NOMO-1 treated with DMSO at 0.1 percent for 48 hours (cell line): ENCODE data around the gene IGFALS.

ENCODE experiments used
- DNase-seq: peaks from one replicate; lab custom pipeline; 2025; ENCODE audit not compliant: unreplicated experiment; lab: John Stamatoyannopoulos, UW

Gene IGFALS

DNA sequence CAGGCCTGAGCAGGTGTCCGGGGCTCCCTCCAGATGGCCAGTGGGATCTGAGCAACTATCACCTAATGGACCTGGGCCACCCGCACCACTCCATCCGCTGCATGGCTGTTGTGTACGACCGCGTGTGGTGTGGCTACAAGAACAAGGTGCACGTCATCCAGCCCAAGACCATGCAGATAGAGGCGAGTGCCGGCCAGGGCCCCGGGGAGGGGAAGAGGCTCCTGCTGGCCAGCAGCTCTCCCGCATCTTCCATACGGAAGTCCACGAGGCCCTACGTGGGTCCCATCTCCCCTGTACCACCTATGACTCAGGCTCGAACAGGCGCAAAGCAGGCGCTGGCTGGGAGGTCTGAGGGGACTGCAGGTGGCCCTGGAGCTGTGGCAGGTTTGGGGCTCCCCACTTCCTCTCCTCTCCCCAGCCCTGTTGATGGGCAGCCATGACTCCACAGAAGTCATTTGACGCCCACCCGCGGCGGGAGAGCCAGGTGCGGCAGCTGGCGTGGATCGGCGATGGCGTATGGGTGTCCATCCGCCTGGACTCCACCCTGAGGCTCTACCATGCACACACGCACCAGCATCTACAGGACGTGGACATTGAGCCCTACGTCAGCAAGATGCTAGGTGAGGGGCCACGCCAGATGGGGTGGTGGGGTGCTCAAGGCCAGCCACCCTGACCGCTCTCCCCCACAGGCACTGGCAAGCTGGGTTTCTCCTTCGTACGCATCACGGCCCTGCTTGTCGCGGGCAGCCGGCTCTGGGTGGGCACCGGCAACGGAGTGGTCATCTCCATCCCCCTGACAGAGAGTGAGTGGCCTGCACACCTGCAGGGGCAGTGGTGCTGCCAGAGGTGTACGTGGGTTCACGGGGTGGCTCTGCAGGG lies 26.1 kb downstream of the IGFALS start:
- DNase-seq, result no peak

DNA sequence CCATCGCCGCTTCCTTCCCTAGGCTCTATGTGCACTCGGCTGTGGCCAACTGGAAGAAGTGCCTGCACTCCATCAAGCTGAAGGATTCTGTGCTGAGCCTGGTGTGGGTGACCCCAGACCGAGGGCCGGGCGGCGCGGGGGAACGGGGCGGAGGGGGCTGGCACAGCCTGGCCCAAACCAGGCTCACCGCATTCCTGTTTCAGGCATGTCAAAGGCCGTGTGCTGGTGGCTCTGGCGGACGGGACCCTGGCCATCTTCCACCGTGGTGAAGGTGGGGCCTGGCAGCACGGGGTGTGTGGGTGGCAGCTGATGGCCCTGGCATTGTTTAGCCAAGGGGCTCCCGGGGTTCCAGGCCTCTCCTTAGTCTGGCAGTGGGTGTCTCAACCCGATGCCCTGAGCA lies 26.8 kb downstream of the IGFALS start:
- no peak for DNase-seq

DNA sequence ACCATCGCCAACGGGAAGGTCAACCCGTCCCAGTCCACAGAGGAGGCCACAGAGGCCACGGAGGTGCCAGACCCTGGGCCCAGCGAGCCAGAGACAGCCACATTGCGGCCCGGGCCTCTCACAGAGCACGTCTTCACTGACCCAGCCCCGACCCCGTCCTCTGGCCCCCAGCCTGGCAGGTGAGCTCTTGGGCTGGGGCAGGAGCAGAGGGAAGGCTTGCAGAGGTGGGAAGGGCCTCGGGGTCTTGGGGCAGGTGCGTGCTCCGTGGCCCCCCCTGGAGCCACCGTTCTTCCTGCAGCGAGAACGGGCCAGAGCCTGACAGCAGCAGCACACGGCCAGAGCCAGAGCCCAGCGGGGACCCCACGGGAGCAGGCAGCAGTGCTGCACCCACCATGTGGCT lies 27.3 kb downstream of the IGFALS start:
- no peak for DNase-seq

DNA sequence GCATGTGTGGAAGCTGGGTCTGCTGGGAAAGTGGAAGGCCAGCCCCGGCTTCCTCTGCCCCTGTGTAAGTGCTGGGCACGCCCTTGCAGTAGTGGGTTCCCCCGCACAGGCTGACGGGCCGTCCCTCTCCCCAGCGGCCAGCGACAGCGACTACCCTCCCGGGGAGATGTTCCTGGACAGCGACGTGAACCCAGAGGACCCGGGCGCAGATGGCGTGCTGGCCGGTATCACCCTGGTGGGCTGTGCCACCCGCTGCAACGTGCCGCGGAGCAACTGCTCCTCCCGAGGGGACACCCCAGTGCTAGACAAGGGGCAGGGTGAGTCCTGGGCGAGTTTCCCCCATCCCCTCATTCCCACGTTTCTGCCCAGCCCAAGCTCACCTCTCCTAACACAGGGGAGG lies 27.7 kb downstream of the IGFALS start:
- no peak for DNase-seq

DNA sequence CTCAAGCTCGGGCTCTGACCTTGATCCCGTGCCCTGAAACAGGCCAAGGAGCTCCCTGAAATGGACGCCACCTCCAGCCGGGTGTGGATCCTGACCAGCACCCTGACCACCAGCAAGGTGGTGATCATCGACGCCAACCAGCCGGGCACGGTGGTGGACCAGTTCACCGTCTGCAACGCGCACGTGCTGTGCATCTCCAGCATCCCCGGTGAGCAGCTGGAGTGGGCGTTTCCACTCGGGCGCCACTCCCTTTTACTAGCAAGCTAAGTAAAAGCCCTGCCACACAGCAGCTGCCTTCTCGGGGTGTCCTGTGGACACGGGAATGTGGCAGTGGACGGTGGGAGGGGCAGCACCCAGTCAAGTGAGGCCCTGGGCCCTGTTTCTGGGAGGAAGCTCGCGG lies 28.5 kb downstream of the IGFALS start:
- DNase-seq, result no peak

DNA sequence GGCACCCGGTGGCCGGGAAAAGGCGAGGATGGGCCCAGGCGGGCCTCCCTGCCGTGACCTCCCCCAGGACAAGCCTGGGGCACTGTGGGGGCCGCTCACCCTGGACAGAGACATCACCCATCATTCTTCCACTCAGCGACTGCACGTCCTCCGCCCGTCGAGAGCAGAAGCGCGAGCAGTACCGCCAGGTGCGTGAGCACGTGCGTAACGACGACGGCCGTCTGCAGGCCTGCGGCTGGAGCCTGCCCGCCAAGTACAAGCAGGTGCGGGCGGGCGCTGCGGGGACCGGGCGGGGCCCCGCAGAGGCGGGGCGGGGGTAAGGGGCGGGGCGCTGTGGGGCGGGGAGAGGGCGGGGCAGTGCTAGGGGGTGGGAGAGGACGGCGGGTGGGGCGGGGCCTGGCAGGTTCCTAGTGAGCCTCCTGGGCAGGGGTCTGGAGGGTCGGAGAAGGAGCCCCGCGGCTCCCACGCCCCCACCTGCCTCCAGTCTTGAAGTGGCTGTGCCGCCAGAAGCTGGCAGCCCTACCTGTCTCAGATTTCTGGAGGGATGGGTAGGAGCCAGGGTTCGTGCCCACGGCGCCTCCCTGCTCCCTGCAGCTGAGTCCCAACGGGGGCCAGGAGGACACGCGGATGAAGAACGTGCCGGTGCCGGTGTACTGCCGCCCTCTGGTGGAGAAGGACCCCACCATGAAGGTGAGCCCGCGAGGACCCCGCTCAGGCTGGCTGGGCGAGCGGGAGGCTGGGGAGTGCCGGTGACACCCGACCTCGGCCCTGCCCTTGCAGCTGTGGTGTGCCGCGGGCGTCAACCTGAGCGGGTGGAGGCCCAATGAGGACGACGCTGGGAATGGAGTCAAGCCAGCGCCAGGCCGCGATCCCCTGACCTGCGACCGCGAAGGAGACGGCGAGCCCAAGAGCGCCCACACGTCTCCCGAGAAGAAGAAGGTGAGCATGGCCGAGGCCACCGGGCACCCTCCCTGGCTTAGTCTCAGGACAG lies 29.7 kb downstream of the IGFALS start:
- DNase-seq, result no peak

DNA sequence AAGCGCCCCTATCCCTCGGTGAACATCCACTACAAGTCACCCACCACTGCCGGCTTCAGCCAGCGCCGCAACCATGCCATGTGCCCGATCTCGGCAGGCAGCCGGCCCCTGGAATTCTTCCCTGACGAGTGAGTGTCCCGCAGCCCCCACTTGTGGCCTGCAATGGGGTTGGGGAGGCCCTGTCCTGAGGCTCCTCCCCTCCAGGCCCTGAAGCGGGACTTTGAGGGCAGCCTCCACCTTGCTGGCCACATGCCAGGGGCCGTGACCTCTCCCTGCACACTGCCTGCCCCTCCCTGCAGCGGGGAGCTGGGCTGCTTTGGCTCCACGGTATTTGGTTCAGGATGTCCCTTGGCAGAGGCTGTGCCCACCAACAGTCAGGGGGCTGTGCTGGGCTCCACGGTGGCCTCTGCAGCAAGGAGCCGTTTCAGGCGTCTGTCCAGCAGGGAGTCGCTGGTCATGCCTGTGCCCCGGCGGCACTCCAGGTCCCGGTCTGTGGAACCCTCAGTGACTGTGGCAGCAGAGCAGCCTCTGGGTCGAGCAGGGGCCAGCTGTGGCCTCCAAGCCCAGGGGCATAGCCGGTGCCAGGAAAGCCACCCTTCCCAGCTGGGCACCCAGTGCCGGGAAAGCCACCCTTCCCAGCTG lies 30.5 kb downstream of the IGFALS start:
- DNase-seq, result no peak

DNA sequence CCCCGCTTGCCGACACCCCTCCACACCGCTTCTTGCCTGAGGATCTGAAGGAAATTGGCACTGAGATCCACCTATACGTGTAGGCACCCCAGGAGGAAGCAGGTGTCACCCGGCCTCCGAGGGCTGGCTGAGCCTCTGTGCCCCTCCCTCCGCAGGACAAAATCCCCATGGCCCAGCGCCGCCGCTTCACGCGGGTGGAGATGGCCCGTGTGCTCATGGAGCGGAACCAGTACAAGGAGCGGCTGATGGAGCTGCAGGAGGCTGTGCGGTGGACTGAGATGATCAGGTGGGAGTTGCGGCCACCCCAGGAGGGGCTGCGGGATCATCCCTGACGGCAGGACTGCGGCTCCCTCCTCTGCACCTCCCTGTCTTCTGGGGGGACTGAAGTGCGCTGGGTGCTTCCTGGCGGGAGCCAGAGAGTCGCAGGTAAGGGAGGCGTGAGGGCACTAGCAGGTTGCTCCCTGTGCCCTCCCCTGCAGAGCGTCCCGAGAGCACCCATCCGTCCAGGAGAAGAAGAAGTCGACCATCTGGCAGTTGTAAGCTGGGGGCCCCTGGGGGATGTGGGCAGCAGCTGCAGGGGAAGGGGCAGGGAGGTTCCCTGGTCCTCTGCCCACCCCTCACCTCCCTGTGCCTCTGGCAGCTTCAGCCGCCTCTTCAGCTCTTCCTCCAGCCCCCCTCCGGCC lies 31.2 kb downstream of the IGFALS start:
- DNase-seq, result no peak

DNA sequence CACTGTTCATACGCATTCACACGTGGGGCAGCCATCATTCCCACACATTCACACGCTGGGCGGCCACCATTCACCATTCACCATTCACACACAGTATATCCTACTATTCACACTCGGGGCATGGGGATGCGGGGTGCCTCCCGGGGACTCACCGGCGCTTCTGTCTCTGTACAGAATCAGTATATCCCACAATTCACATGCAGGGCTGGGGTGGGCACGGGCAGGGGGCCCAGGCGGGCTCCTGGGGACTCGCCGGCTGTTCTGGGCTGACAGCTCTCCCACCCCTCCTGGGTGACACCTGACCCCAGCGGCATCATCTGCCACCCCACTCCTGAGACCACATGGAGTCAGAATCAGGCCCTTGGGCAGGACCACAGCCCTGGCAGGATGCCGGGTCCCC lies 31.8 kb downstream of the IGFALS start:
- DNase-seq, result no peak

DNA sequence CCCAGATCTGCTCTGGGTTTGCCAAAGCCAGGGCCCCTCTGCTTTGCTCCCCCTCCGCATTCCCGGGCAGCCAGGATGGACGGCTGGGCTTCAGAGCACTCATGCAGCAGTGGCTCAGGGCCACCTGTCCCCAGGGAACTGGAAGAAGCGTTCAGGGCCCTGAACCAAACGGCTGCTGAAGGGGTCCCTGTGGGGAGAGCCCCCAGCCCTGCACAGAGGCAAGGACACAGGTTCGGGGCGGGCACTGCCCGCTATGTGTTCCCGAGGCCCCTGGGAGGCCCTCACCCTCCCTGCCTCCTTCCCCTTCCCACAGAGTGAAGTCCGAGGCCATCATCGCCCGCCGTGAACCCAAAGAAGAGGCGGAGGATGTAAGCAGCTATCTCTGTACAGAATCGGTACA lies 32.6 kb downstream of the IGFALS start:
- DNase-seq, result no peak

DNA sequence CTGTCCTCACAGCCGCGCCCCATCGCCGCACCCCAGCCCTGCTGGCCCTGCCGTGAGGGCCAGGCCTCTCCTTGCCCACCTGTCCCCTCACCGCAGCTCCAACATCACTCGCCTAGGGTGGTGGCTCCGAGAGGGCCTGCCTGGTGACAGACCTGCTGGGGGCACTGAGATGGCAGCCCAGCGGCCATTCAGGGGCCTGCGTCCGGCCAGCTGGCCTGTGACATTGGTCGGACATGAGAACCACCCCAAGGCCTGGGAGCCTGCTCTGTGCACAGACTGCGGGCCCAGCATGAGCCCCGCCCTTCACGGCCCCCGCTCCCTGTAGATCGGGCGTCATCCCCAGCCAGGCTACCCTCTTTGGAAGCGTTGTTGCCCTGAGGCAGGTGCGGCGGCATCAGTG lies 34.0 kb downstream of the IGFALS start:
- no peak for DNase-seq

DNA sequence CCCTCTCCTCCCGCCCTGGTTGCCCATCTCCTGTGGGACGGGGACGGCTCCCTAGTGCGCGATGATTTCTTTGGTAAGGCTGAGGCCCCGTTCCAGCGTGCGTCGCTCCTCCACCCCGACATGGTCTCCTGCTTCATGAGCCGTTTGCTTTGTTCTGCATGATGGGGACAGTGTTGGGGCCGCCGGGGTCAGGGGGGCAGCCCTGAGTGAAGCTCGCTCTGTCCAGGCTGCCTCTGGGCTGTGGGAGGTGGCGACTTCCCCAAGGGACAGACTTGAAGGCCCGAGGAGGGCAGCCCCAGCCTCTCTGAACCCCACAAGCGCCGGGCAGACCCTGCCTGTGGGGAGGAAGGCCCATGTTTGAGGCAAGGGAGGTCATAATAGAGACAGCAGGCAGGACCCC lies 34.6 kb downstream of the IGFALS start:
- no peak for DNase-seq

DNA sequence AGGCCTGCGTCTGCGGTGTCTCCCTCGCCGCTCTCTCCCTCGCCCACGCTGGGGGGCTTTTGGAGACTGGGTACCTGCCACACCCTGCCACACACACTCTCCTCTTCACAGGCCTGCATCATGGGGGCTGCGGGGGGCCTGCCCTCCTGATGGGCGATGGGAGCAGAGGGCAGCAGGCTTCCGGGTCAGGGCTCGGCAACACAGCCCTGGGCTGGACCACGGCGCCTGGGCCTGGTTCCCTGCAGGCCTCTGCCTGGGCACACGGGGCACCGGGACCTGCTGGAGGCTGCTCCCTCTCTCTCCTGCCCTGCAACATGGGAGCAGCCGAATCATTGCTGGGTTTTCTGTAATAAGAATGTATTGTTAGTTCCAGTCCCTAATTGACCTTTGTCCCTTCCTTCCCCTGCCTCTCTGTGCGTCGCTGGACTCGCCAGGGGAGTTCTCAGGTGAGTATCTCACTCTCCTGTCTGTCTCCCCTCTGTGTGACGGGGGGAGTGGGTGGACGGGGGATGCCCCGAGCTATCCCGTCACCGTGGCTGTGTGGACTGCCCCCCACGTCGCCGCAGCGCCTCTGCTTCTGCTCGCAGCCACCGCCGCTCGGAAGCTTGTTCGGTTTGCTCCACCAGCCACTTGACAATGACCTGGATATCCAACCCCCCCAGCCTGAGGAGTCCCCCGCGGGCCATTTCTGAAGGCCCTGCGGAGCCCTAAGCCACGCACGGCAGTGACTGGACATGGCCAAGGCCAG lies 35.6 kb downstream of the IGFALS start:
- no peak for DNase-seq

DNA sequence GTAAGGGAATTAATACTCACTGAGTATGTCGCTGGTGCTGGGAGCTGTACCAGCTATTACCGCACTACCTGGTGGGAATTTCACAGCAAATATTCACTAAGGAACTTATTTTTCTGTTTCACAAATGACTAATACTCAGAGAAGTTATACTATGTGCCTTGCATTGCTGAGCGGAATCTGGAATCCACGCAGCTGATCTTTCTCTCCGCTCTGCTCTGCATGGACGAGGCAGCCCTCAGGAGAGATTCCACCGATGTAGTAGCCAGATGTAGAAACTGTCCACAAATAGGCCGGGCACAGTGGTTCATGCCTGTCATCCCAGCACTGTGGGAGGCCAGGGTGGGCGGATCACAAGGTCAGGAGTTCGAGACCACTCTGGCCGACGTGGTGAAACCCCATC lies 39.3 kb downstream of the IGFALS start:
- no peak for DNase-seq

DNA sequence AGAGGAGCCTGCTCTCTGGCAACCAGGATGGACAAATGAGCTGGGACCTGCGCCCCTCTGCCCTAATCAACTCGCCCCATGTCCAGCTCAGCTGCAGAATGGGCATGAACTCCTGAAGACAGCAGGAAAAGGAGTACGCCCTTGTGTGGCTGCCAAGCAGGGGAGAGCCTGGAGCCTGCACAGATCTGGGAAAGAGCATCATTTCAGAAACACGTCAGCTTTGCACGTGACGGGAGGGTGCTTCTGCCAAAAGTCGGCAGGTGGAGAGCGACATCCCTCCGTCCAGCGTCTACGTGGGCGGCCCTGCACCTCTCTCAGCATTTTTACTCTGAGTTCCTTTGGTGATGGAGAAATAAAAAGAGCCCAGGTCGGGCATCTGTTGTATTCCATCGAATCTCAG lies 40.7 kb downstream of the IGFALS start:
- DNase-seq, result no peak

DNA sequence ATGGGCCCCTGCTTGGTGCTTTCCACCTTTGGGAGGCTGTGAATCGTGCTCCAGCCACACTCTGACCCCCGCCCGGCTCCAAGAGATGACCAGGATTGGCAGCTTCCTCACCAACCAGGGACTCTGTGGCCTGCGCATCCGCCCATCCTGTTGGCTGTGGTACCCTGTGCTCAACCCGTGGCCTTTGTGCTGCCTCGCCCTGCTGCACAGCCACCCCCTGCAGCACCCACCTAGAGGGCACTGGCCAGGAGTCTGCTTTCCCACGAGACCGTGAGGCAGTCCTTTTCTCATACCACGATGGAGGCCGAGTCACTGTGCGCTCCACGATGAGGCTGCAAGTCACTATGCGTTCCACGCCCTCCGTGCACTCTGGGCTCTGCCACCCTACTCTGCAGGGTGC lies 41.6 kb downstream of the IGFALS start:
- DNase-seq, result no peak

DNA sequence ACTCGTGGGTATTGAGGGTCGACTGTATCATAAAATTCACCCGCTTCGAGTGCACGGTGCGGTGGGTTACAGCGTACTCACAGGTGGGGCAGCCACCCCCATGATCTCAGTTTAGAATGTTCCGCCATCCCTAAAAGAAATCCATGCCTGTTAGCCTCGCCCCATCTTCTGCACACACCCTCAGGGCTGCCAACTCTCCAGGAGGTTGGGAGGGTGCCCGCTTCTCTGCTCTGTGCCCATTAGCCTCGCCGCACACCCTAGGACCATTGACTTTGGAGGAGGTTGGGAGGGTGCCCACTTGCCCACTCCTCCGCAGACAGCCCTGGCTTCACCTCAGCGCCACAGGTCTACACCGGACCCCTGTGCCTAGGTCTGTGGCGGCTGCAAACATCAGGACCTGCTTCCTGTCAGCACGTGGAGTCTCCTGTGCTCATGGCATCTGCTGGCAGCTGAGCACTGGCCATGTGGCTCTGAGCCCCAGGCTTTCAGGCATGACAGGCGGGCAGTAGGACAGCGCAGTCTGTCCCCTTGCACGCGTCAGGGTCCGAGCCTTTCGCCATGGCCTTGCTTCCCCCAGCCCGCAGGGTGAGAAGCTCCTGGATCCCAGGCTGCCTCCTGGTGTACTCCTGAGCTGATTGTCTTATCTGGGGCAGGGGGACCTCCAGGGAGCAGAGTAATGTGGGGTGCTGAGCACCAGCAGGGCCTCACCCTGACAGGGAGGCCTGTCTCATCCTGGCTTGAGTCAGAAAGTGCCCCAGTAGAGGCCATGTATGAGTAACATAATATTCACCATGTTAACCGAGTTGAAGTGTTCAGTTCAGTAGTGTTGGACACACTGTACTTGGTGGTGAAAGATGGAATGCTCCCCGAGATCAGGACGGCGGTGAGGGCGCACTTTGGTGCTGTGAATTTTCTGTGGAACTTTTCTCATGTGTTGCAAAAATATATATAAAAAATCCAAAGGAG lies 44.1 kb downstream of the IGFALS start:
- DNase-seq, result no peak

DNA sequence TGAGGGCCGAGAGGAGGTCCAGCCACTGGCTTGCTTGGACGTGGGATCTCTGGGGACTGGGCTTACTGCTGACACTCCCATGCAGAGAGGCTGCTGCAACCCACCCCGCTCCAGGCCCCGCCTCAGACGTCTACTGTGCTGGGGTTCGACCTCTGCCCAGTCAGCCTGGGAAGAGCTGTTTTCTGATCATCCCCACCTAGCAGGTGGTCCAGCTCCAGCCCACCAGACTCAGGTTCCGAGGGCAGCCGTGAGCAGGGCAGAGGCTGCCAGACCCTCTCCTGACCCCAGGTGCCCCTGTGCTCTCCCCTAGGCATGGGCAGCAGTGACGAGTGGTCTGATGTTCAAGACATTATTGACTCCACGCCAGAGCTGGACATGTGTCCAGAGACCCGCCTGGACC lies 45.6 kb downstream of the IGFALS start:
- no peak for DNase-seq

DNA sequence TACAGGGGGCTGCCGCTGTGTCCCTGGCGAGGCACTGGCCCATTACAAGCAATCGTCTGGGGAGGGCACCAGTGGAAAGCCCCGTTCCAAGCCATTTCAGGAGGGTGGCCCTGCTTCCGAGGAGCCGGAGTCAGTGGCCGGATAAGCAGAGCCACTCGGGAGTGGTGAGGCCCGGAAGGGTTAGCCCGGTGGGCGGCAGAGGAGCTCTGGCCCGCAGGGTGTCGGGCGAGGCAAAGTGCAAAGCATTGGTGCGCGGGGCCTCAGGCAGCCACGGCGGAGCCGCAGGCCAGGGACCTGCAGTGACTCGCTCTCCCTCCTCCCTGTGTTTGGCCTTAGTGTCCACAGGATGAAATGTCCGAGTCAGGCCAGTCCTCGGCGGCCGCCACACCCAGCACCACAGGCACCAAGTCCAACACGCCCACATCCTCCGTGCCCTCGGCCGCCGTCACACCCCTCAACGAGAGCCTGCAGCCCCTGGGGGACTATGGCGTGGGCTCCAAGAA lies 46.8 kb downstream of the IGFALS start:
- DNase-seq, result no peak
